ENCODE data around the gene ANKRD22. TPM values are rescaled to one million over a fixed set of nuclear protein-coding genes. Genes with fewer than 3 reads are reported as not detected.

Gene ANKRD22
- total RNA-seq, 2 donors from 2014 or later = 26.6 to 28.2 TPM

DNA sequence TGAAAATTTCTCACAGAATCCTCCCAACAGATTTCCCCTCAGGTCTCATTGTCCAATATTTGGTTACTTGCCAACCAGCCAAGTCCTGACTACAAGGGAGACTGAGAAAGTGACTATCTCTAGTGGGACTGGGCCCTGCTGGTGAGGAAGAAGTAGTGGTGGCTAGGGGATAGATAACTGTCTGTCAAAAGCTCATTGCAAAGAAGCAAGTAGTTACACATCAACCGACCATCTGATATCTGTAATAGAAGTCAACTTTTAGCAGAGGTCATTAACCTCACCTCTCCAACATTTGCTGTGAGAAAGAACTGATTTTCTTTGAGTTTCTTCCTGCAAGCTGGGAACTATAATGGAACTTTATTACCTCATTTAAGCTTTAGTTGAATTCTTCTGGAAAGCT, 43.6 kb upstream of the ANKRD22 start:
- intact Hi-C loops (cut with DNase I) = no loop called here
- peaks cover 3% of the 10 kb centered on the region for H3K4me1 ChIP-seq

GRCh38 chr10:88893611-88894010, 42.0 kb upstream of the ANKRD22 start:
- Histone ChIP-seq H3K27ac (peak overlapping the region; percentile 88), H3K4me1 (peaks cover 3% of the 10 kb centered on the region), H3K27me3 (no peaks in the 10 kb centered on the region), H3K4me3 (no peak overlapping the region), H3K9me3 (no peaks in the 10 kb centered on the region), H3K9ac (ENCODE audit: low read depth in 2 of 2, low read length in 2 of 2) (peak overlapping the region in 1 of 2 donors; percentile 3), H3K36me3 (no peaks in the 10 kb centered on the region)
- no peak for DNase-seq
- intact Hi-C loops (cut with DNase I) = no loop called here
- no peak for TF ChIP-seq CTCF (IDR thresholded peaks at IDR 0.05)

More for the DNA sequence above, 43.6 kb upstream of the ANKRD22 start:
- no peak for TF ChIP-seq CTCF (IDR thresholded peaks at IDR 0.05)
- Histone ChIP-seq H3K4me3 (no peak overlapping the region), H3K36me3 (no peaks in the 10 kb centered on the region), H3K9ac (ENCODE audit: low read depth in 2 of 2, low read length in 2 of 2) (peak overlapping the region in 1 of 2 donors; percentile 73), H3K27me3 (no peaks in the 10 kb centered on the region), H3K27ac (peak overlapping the region; percentile 88), H3K9me3 (no peaks in the 10 kb centered on the region)
- DNase-seq = no peak

- Histone ChIP-seq H3K36me3 (no peaks in the 10 kb centered on the region), H3K4me1 (no peaks in the 10 kb centered on the region), H3K27me3 (no peaks in the 10 kb centered on the region), H3K27ac (no peak overlapping the region), H3K9me3 (no peaks in the 10 kb centered on the region), H3K9ac (ENCODE audit: low read depth in 2 of 2, low read length in 2 of 2) (no peak overlapping the region), H3K4me3 (no peak overlapping the region)
- TF ChIP-seq CTCF (IDR thresholded peaks at IDR 0.05) = no peak
- intact Hi-C loops (cut with DNase I) = no loop called here
- no peak for DNase-seq
Observed at GRCh38 chr10:88892222-88892967, 40.8 kb upstream of the ANKRD22 start.

DNA sequence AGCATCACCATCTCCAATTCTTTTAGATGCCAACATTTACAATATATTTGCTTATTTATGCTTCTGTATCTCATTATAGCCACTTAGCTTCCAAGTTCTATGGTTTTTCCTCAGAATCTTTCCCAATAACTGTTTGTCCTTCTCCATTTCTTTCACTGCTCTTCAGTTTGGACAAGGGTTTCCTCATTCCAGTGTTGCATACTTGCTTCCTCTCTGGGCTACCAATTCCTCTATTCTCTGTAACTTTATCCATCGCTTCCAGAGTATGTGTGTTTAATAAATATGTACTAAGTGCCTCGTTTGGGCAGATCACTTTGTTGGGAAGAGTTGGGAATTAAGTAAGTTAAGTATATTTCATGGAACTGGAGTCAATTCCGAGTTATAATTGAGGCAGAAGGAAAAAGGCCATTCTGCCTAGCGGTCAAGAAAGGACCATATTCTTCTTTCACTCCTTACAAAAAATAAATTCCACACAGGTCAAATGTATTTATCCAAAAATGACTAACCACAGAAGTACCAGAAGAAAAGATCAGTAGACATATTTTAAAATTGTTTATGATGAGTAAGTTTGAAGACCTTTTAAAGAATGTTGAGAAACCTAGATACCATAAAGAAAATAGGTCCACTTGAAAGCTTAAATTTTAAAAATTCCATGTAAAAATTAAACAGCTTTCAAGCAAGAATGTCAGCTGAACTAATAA, 39.2 kb upstream of the ANKRD22 start:
- Histone ChIP-seq H3K27me3 (no peaks in the 10 kb centered on the region), H3K9me3 (no peaks in the 10 kb centered on the region), H3K4me3 (no peak overlapping the region), H3K4me1 (no peaks in the 10 kb centered on the region), H3K36me3 (no peaks in the 10 kb centered on the region), H3K9ac (ENCODE audit: low read depth in 2 of 2, low read length in 2 of 2) (no peak overlapping the region), H3K27ac (no peak overlapping the region)
- TF ChIP-seq CTCF (IDR thresholded peaks at IDR 0.05) = no peak
- intact Hi-C loops (cut with DNase I) = no loop called here
- DNase-seq = no peak

GRCh38 chr10:88889559-88890337, 38.1 kb upstream of the ANKRD22 start:
- intact Hi-C loops (cut with DNase I) = no loop called here
- DNase-seq = no peak
- no peaks in the 10 kb centered on the region for H3K9me3 ChIP-seq
- no peaks in the 10 kb centered on the region for H3K36me3 ChIP-seq
- H3K4me3 ChIP-seq = no peak overlapping the region
- H3K4me1 ChIP-seq = no peaks in the 10 kb centered on the region
- H3K27me3 ChIP-seq = no peaks in the 10 kb centered on the region
- H3K27ac ChIP-seq = no peak overlapping the region
- TF ChIP-seq CTCF (IDR thresholded peaks at IDR 0.05) = no peak
- no peak overlapping the region for H3K9ac ChIP-seq (ENCODE audit: low read depth in 2 of 2, low read length in 2 of 2)
